Measurements from ENCODE around the gene KLF11. TPM values are rescaled to one million over a fixed set of nuclear protein-coding genes. Genes with fewer than 3 reads are reported as not detected.

The KLF11 gene
- polyA plus RNA-seq, 3 donors, result 22.8 to 23.6 (median 23.4) TPM

DNA sequence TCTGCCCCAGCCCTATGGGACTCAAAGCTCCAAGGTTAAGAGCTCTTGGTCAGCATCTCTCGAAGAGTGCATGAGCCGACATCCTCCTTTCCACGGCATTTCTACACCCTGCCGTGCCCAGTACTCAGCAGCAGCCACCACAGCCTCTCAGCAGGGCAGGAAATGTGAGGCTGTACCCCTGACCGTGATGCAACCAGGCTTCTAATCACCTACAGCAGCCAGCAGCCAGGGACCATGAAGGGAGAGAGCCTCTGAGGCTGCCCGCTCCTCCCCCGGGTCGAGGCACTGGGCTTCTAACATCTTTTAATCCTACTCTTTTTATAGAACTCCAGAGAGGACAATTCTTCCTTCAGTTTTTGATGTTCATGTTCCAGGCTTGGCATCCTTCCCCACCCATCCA lies 30.4 kb downstream of the KLF11 start:
- DNase-seq (ENCODE audit: extremely low read depth in 1 of 11, low read depth in 9 of 11, low spot score in 4 of 11), result no peak

DNA sequence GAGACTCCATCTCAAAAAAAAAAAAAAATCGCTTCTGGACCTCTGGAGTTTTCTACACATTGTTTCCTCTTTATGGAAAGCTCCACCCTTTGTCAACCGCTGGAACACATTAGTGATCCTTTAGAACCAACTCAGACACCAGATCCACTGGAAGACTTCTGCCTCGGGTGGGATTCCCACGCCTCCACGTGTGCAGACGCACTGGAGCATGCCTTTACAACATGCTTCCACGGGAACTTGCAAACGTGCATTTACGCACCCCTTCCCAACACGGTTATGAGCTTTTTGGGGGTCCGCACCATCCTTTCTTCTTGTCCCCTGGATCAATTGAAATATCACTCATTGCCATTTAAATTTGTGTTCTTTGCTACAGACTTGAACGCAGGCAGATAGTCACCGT lies 31.8 kb downstream of the KLF11 start:
- DNase-seq (ENCODE audit: extremely low read depth in 1 of 11, low read depth in 9 of 11, low spot score in 4 of 11), result no peak

DNA sequence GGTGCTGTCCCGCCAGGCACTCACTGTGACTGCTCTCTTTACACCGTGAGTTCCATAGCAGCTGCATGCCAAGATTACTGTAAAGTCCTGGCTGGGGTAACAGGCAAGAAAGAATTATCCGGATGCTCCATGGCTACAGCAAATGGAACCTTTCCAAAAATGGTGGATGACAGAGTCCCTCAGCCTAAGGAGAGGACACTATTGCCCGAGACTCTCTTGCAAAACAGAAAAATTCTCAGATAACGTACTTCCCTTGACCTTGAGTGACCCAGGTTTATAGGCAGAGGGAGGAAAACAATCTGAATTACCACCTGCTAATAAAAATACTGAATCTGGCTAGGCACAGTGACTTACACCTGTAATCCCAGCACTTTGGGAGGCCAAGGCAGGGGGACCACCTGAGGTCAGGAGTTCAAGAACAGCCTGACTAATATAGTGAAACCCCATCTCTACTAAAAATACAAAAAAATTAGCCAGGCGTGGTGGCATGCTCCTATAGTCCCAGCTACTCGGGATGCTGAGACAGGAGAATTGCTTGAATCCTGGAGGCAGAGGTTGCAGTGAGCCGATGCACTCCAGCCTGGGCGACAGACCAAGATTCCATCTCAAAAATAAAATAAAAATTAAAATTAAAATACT lies 32.3 kb downstream of the KLF11 start:
- no peak for DNase-seq (ENCODE audit: extremely low read depth in 1 of 11, low read depth in 9 of 11, low spot score in 4 of 11)

DNA sequence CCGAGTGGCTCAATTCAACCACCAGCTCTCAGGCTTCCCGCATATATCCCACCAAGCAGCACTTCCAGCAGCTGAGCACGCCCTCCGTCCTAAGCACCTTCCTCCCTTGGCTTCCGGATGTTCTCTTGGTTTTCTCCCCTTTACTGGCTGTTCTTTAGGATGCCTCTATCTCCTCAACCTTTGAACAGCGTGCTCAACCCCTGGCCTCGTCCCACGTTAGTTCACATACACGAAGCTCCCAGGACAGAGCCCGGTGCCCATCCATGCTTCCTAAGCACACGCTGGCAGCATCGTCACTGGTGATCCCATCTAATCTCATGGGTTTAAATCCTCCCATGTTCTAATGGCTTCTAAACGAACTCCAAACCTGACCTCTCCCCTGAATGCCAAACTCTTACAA lies 33.2 kb downstream of the KLF11 start:
- DNase-seq (ENCODE audit: extremely low read depth in 1 of 11, low read depth in 9 of 11, low spot score in 4 of 11), result no peak

DNA sequence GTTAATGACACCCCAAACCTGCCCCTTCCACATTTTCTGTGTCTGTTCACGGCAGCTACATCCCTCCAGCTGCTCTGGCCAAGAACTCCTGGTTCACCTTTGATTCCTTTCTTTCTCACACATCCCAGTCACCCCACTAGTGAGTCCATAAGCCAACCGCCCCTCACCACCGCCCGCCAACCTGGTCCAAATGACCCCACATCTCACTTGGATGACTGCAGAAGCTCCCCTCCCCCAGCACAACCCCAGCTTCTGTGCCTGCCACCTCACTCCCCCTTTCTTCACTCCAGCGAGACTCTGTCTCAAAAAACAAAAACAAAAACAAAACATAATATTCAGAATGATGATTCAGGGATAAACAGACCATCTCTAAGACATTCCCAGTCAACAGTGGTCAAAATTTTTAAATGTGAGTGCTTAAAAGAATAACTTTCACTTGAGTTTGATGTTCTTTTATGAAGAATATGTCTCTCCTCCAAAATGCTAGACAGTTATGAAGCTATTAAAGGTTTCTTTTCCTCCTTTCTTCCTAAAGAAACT lies 33.7 kb downstream of the KLF11 start:
- no peak for DNase-seq (ENCODE audit: extremely low read depth in 1 of 11, low read depth in 9 of 11, low spot score in 4 of 11)

DNA sequence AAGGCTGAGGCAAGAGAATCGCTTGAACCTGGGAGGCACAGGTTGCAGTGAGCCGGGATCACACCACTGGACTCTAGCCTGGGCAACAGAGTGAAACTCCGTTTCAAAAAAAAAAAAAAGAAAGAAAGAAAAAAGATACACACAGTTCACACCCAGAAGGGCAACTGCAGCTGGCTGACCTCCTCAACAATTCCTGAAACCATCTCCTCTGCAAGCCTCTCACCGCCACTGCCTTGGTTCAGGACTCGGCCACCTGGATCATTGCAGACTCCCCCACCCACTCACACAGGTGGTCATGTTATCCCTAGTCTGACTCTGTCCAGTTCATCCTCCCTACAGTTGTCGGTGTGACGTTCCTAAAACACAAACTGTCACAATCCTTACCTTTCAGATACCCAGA lies 34.7 kb downstream of the KLF11 start:
- DNase-seq (ENCODE audit: extremely low read depth in 1 of 11, low read depth in 9 of 11, low spot score in 4 of 11), result no peak

DNA sequence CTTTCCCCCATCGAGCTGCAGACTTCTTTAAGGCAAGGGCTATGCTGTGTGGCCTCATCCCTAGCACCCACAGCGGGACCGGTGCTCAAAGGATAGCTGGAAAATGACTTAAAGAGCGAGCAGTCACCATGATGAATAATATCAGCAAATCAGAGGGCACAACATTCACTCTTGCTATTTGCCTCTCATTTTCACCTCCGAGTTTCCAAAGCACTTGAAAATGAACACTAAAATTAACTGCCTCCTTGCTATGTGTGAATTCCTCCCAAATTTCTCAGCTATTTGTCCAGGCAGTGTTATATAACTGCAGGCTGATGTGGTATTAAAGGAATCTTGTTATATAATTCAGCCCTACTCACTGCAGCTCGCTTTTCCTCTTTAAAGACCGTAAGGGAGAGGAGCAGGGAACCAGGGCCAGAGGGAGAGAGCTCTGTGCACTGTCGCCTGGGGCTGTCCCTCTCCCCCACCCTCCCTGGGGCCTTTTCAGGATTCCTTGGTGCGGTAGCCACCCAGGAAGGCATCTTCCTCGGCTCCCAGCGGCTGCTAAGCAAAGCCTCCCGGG lies 35.4 kb downstream of the KLF11 start:
- DNase-seq (ENCODE audit: extremely low read depth in 1 of 11, low read depth in 9 of 11, low spot score in 4 of 11), result no peak

DNA sequence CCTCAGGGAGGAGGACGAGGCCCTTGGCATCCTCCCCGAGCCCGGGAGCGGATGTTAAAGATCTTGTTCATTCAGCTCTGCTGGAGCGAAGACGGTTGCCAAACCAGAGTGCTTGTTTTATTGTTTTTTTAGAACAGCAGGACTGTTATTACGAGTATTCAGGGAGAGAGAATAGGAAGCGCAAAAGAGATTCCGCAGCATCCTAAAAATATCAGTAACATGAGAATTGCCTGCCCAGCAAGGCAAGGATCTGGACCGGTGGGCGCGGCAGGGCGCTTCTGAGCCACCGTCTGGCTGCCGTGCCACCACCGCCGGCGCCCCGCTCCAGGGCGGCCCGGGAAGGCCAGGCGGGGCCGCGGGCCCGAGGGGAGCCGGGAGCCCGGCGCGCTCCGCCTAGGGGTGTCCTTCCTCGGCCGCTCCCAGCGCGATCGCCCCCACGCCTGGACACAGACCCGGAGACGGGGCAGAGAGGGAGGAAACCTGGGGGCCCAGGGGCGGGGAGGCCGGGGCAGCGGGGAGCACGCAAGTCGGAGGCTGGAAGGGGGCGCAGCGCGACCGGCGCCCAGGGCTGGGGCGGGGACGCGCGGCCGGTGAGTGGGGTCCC lies 36.0 kb downstream of the KLF11 start:
- no peak for DNase-seq (ENCODE audit: extremely low read depth in 1 of 11, low read depth in 9 of 11, low spot score in 4 of 11)

DNA sequence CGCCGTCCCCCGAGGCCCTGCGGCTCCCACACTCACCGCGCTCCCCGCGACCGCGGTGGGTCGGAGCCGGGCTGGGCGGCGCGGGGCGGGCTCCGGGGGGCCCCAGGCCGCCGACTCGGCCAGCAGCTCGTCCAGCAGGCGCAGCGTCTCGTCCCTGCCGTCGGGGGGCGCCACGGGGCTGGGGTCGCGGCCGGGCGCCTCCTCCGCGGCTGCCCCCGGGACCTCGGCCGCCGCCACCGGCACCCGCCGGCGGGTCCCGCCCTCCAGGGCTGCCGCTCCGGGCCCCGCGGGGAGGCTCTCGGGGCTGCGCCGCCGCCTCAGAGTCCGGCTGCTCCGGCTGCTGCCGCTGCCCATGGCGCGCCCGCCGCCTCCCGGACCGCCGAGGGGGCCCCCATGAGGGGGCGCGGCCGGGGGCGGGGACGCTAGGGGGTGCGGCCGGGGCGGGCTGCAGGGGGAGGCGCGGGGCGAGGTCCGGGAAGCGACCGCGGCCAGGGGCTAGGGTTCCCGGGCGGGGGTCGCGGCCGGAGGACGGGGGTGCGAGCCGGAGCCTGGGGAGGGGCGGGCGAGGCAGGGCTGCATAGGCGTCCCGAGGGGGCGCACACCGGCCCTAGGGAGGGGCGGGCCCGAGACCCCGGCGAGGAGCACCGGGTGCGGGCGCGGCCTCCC lies 36.7 kb downstream of the KLF11 start, which contains the start of gene CYS1:
Gene CYS1 (minus strand): TSS at position 542 of the 666 bp plus-strand sequence. CDS start 188 bp downstream, at position 354.
- no peak for DNase-seq (ENCODE audit: extremely low read depth in 1 of 11, low read depth in 9 of 11, low spot score in 4 of 11)

DNA sequence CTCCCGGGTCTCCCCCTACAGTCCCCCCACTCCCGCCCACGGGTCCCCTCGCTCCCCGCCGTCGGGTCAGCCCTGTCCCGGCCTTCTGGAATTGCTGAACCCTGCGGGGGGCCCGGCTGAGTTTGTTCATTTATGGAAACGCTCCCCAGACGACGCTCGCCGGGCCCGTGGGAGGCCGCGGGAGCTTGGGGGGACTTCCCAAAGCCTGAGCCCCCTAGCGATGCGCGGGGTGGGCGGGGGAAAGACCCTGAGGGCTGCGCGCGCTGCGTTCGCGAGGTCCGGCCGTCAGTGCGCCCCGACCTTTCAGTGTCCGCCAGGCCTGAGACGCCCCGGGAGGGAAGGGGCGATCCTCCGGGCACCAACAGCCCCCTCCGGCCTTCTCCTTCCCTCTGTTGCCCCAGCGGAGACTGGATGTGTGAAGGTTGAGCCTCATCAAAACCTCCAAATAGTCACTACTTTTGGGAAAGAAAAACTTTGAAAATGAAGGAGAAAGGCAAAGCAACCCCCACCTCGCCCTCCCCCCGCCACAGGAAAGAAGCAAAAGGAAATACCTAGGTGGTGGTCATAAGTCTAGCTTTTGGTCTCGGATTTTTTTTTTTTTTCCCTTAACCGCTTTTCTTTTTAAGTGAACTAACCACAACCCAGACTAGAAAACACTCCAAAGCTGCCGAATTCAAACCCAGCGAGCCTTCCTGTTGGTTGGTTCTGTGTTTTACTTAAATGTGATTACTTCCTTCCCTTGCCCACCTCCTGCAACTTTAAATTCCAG lies 37.4 kb downstream of the KLF11 start:
- DNase-seq (ENCODE audit: extremely low read depth in 1 of 11, low read depth in 9 of 11, low spot score in 4 of 11), result no peak

DNA sequence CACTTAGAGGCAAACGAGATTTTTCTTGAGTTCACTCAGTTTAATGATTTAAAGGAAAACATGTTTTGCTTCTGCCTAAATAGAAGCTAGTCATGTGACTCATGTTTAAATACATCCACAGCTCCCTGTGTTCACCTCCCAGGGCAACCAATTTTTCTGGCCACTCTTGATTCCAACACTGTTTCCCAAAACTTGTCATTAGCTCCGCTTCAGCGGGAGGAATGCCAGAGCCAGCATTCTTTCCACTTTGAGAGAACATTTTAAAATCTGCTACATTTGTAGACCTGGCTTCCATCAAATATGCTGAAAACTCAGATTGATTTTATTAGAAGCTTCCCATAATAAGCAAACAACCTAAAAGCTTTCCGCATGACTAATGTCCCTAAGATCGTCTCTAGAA lies 39.7 kb downstream of the KLF11 start:
- no peak for DNase-seq (ENCODE audit: extremely low read depth in 1 of 11, low read depth in 9 of 11, low spot score in 4 of 11)

DNA sequence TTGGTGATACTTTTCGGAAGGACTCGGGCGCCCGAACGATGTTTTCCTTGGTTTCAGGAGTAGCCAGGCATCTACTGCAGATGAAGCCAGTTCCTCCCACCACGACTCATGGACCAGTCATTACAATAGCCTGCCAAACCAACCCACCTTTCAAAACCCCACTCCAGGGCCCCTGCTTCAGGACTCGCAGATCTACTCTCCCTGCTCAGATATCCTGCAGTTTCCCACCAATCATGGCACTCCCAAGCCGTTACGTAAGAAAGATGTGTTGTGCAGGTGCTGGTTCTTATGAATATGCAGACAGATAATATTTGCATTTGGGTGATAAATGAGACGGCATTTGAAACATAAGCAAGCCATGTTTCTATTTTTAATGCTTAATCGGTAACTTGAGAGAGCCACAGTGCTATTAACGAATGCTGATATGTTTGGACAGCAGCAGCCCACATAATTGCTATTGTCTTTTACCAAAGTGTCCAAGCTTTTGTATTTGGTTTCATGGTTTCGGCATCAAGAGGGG lies 40.4 kb downstream of the KLF11 start:
- no peak for DNase-seq (ENCODE audit: extremely low read depth in 1 of 11, low read depth in 9 of 11, low spot score in 4 of 11)

DNA sequence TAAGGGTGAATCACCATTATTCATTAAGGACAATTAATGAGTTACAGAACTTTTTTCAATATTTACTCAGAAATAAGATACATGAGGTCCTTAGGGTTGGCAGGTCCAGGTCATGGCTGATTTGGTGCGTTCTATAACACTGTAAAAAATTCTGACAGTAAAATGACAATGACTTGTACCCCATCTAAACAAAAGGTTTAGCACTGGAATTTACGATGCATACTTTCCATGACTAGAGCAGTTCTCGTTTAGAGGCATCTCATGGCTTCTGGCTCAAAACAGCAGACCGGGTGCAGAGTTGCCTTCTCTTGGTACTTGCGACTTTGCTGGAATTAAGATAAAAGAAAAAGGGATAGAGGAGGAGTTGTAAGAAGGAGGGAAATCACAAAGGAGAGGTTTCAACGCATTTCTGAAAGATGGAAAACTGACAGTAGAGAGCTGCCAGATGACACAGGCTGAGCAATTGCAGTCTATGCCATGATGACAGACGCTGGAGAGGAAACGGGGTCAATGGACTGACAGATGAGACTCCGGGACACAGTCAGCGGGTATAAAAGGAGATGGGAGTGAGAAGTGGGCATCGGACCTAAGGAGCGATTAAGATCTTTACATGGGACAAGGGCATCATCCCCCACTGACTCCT lies 41.0 kb downstream of the KLF11 start:
- no peak for DNase-seq (ENCODE audit: extremely low read depth in 1 of 11, low read depth in 9 of 11, low spot score in 4 of 11)

DNA sequence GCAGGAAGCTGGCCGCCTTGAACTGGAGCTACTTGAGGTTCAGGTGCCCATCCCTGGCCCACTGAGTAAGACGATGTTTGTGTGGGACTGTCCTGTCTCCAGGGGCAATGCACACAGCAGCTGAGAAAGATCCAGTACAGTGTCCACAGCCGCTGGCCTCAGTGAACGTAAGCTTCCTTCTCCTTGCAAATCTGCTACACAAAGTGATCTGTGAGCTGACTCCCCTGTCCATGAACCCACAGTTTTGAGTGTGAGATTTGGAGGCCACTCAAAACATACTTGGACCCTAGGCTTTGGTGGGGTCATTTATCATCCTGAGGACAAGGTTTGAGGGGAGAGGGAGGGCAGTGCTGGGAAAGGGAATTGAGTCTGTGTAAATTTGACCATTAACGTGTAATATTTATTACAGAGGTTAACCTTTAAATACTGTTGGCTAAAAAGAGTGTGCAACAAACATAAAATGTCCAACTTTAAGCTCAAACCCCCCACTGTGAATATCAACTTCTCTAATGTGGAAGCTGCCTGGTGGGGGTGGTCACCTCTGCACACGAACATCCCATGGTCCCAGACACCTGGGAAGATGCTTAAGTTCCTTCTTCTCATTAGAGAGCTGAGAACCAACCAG lies 41.8 kb downstream of the KLF11 start:
- DNase-seq (ENCODE audit: extremely low read depth in 1 of 11, low read depth in 9 of 11, low spot score in 4 of 11), result no peak

DNA sequence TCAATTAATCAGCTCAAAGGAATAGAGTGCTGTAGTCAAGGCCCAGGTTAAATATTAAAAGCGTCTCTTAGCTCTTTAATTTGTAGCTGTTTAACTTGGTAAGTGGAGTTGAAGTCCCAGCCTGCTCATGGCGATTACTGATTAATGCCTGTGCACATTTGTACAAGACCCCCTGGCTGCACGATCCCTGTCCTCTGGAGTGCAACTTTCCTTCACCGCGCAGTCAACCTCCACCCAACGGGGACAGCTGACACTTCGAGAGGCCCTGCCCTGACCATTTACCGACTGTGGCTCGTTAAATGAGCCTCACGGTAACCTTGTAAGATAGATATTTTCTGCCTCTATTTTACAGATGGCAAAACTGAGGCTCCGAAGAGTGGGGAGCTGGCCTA lies 42.3 kb downstream of the KLF11 start:
- DNase-seq (ENCODE audit: extremely low read depth in 1 of 11, low read depth in 9 of 11, low spot score in 4 of 11), result peak in 1 of 11 donors; percentile 81

DNA sequence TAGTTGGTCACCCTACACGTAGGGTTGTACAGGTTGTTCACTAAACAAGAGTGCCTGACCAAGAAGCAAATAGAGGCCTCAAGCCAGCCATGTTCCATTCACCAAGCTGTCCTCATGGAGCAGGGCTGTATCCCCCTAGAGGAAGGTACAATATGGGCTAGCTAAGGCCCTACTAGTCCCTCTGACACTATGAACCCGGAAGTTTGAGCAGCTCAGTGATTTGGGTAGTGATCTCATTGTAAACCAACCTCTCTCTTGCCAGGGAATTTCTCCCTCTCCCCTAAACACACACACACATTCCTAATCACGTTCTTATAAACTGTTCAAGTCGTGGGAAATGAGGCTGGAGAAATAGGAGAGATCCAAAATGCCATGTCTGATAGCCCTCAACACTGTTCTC lies 43.6 kb downstream of the KLF11 start:
- DNase-seq (ENCODE audit: extremely low read depth in 1 of 11, low read depth in 9 of 11, low spot score in 4 of 11), result no peak

DNA sequence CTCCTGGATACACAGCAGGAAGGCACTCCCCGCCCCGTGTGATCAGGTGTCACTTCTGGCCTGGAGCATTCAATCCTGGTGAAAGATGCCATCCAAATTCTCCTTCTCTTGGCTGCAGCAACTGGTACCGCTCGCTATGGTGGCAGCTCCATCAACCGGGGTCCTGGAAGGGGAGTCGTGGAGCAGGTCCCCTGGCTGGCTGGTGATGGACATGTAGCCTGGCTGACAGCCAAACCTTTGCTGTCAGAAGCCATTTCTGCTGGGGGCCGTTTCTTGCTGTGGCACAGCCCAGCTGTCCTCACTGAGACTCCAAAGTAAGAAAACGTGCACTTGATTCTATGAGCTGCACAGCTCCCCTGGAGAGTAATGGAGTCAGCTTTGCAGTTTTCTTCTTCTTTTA lies 44.0 kb downstream of the KLF11 start:
- no peak for DNase-seq (ENCODE audit: extremely low read depth in 1 of 11, low read depth in 9 of 11, low spot score in 4 of 11)

DNA sequence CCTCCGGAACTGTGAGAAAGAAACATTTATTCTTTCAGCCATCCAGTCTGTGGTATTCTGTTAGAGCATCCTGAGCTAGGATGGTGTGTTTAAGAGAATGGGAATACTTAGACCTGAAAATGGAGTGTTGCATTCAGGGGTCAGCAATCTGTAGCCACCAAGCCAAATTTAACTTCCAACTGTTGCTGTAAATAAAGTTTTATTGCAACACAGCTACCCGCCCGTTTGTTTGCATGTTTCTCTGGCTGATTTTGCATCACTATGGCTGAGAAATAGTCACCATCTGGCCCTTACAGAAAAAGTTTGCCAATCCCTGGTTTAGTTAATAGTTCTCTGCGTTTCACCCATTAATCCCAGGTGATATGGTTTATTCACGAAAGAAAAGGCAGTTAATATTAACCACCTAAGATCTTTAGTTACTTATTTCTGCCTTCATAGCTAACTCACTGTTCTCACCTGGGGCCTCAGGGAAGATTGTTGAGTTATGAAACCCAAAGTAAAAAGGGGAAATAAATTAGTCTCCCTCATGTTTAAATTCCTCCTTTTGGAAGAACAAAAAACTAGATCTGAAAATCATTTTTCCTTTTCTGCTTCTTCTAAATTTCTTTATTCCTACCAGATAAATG lies 46.3 kb downstream of the KLF11 start:
- no peak for DNase-seq (ENCODE audit: extremely low read depth in 1 of 11, low read depth in 9 of 11, low spot score in 4 of 11)
